ENCODE data around the gene WASL. TPM values are rescaled to one million over a fixed set of nuclear protein-coding genes. Genes with fewer than 3 reads are reported as not detected.

Gene WASL
- total and polyA plus RNA-seq, 2 of the 13 experiments (the other 11 are each of a cell fraction or from before 2014, with no cell fraction given), result 7.9 to 12.8 TPM

DNA sequence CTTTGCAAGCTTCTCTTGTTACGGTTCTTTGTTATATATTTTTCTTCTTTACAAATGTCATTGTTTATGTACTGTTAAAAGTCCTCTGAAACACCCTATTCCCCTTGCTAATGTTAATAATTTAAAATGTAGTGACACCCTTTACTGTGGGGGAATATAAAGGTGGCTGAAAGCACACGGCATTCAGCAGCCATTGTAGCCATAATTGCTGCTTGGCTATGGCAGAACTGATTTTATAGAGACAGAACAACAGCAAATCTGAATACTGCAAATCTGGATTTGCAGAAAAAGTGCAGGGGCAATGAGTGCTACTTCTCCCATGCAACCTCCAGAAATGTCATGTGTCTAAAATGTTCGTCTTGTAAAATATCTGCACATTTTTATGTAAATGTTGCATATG is 3.7 kb upstream of the WASL start:
- H3K36me3 ChIP-seq (replicated peaks in 1 of 2; ENCODE audit: control insufficient read depth in 1 of 2, insufficient read depth in 2 of 2, low read length in 2 of 2), result no peaks in the 10 kb centered on the region
- in situ Hi-C loops (cut with HindIII; ENCODE audit: extremely low pct_ligation_motif_present, low pct_unique_long_range_greater_than_20kb) (no loop called here), intact Hi-C loops (cut with micrococcal nuclease; ENCODE audit: unreplicated experiment) (no loop called here)
- CTCF ChIA-PET (ENCODE audit: low intra/inter-chr PET ratio, low total read pairs), result no interaction called here
- H3K4me1 ChIP-seq (ENCODE audit: insufficient read depth, low read length), result peaks cover 7% of the 10 kb centered on the region
- no peak overlapping the region for H3K4me2 ChIP-seq (ENCODE audit: low read depth, low read length)
- POLR2A ChIA-PET, result no interaction called here
- H3K9me3 ChIP-seq (ENCODE audit: low read length), result no peaks in the 10 kb centered on the region
- H3K9ac ChIP-seq (ENCODE audit: insufficient read depth, low read depth, low read length), result no peak overlapping the region
- DNase-seq (ENCODE audit: low spot score) (no peak), FAIRE-seq (no peak), ATAC-seq (no peak)
- no peak overlapping the region for H3K27ac ChIP-seq (ENCODE audit: extremely low read length, insufficient read depth, low read length)
- H4K20me1 ChIP-seq (ENCODE audit: insufficient read depth, low read length), result no peaks in the 10 kb centered on the region; the same call in 1 of the 2 replicates
- TF ChIP-seq KDM1A (CRISPR knock-in tag; IDR thresholded peaks at IDR 0.05), result no peak
- H3K79me2 ChIP-seq (ENCODE audit: insufficient read depth, low read length), result peaks cover 16% of the 10 kb centered on the region
- no peak overlapping the region for H2AFZ ChIP-seq (ENCODE audit: low read length)
- no TSS peak for BruUV-seq (replicated peaks)
- WGBS (ENCODE audit: low lambda C conversion rate), result 99% methylated on average over 3 of the region's 3 CpGs
- H3K4me3 ChIP-seq (replicated peaks in 1 of 3; ENCODE audit: insufficient read depth in 1 of 3, low read depth in 2 of 3, low read length in 3 of 3), result no peak overlapping the region
- H3K27me3 ChIP-seq (ENCODE audit: control insufficient read depth in 1 of 2, insufficient read depth in 2 of 2, low read length in 2 of 2), result no peaks in the 10 kb centered on the region; a peak in 1 of 5 replicates

DNA sequence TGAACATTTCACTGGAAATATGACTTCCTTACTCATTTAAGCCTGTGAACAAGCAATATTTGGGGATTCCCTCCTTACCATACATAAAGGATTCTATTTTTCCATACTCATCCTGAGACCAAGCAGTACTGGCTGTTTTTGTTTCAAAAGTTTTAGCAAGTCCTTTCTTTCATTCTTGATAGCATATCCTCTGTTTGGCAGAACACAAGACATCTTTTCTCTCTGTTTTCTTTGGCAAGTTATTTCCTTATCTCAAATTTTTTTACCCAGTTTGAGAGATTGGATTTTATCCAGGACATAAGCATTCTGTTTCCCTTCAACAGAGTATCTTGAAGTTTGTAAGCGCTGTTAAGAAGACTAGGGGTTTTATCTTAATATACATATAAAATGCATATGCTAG is 3.0 kb upstream of the WASL start:
- DNase-seq (ENCODE audit: low spot score) (no peak), ATAC-seq (no peak), FAIRE-seq (no peak)
- H3K79me2 ChIP-seq (ENCODE audit: insufficient read depth, low read length), result peaks cover 23% of the 10 kb centered on the region
- ChIA-PET CTCF (ENCODE audit: low intra/inter-chr PET ratio, low total read pairs) (no interaction called here), POLR2A (interaction anchor here (1.1 kb wide), 1 partner anchor 217 kb away, joined by 3 read pairs; the partner anchor contains the start of gene IQUB)
- H3K27ac ChIP-seq (ENCODE audit: extremely low read length, insufficient read depth, low read length), result no peak overlapping the region
- no peaks in the 10 kb centered on the region for H3K9me3 ChIP-seq (ENCODE audit: low read length)
- H3K4me2 ChIP-seq (ENCODE audit: low read depth, low read length), result no peak overlapping the region
- H3K27me3 ChIP-seq (ENCODE audit: control insufficient read depth in 1 of 2, insufficient read depth in 2 of 2, low read length in 2 of 2), result no peaks in the 10 kb centered on the region; a peak in 1 of 5 replicates
- no TSS peak for BruUV-seq (replicated peaks)
- H2AFZ ChIP-seq (ENCODE audit: low read length), result no peak overlapping the region
- H3K4me3 ChIP-seq (replicated peaks in 1 of 3; ENCODE audit: insufficient read depth in 1 of 3, low read depth in 2 of 3, low read length in 3 of 3), result no peak overlapping the region
- peaks cover 6% of the 10 kb centered on the region for H4K20me1 ChIP-seq (ENCODE audit: insufficient read depth, low read length)
- H3K9ac ChIP-seq (ENCODE audit: insufficient read depth, low read depth, low read length), result no peak overlapping the region
- no peaks in the 10 kb centered on the region for H3K36me3 ChIP-seq (replicated peaks in 1 of 2; ENCODE audit: control insufficient read depth in 1 of 2, insufficient read depth in 2 of 2, low read length in 2 of 2)
- in situ Hi-C loops (cut with HindIII; ENCODE audit: extremely low pct_ligation_motif_present, low pct_unique_long_range_greater_than_20kb), result no loop called here
- peaks cover 12% of the 10 kb centered on the region for H3K4me1 ChIP-seq (ENCODE audit: insufficient read depth, low read length)
- 100% methylated on average over 1 of the region's 1 CpG for WGBS (ENCODE audit: low lambda C conversion rate)
- intact Hi-C loops (cut with micrococcal nuclease; ENCODE audit: unreplicated experiment), result no loop called here
- TF ChIP-seq, protein P1, sequence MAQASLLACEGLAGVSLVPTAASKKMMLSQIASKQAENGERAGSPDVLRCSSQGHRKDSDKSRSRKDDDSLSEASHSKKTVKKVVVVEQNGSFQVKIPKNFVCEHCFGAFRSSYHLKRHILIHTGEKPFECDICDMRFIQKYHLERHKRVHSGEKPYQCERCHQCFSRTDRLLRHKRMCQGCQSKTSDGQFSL (CRISPR knock-in tag; IDR thresholded peaks at IDR 0.05), result no peak
- TF ChIP-seq TGIF2 (CRISPR knock-in tag; IDR thresholded peaks at IDR 0.05), result no peak
- TF ChIP-seq, protein P2, sequence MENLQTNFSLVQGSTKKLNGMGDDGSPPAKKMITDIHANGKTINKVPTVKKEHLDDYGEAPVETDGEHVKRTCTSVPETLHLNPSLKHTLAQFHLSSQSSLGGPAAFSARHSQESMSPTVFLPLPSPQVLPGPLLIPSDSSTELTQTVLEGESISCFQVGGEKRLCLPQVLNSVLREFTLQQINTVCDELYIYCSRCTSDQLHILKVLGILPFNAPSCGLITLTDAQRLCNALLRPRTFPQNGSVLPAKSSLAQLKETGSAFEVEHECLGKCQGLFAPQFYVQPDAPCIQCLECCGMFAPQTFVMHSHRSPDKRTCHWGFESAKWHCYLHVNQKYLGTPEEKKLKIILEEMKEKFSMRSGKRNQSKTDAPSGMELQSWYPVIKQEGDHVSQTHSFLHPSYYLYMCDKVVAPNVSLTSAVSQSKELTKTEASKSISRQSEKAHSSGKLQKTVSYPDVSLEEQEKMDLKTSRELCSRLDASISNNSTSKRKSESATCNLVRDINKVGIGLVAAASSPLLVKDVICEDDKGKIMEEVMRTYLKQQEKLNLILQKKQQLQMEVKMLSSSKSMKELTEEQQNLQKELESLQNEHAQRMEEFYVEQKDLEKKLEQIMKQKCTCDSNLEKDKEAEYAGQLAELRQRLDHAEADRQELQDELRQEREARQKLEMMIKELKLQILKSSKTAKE (CRISPR knock-in tag; IDR thresholded peaks at IDR 0.05; ENCODE audit: borderline replicate concordance), result no peak
- TF ChIP-seq ZNF34 (CRISPR knock-in tag; IDR thresholded peaks at IDR 0.05; ENCODE audit: borderline replicate concordance), result no peak
- no peak for TF ChIP-seq ZNF17 (CRISPR knock-in tag; IDR thresholded peaks at IDR 0.05)
- no peak for TF ChIP-seq JDP2 (CRISPR knock-in tag; IDR thresholded peaks at IDR 0.05; ENCODE audit: borderline replicate concordance)
- TF ChIP-seq NFYC (CRISPR knock-in tag; IDR thresholded peaks at IDR 0.05), result no peak
